Measurements from ENCODE around the gene SEC16A. TPM values are rescaled to one million over a fixed set of nuclear protein-coding genes. Genes with fewer than 3 reads are reported as not detected.

Gene SEC16A
- total RNA-seq, 1 experiment from 2014 or later, result 56.4 TPM

DNA sequence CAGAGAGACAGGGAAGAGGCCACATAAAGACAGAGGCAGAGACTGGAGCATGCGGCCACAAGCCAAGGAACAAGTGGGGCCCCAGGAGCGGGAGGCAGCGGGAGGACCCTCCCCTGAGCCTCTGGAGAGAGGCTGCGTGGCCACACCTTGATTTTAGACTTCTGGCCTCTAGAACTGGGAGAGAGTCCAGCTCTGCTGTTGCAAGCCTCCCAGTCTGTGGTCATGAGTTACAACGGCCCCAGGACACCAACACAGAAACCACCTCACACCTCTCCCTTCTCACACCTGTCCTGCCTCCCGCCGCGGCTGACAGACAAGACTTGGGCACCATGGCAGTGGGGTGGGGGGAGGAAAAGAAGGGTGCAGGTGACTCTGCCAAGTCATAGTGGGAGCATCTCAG is 45.4 kb downstream of the SEC16A start:
- Mint-ChIP-seq H3K4me1 (peaks cover 15 to 16% of the 10 kb centered on the region in 2 experiments), H3K27me3 (ENCODE audit: low read depth) (no peaks in the 10 kb centered on the region), H3K4me3 (peak overlapping the region; percentile 82 to 86), H3K36me3 (ENCODE audit: insufficient read depth in 1 of 3, low read depth in 3 of 3) (peaks cover 5 to 29% (median 11%) of the 10 kb centered on the region in 3 experiments), H3K9me3 (no peaks in the 10 kb centered on the region), H3K27ac (0 out of 7 replicates have a peak overlapping the region, but pooled peaks of 1 of the 3 experiments have one; percentile 33)
- Histone ChIP-seq H2BK120ac (ENCODE audit: low read depth, low read length, poor library complexity, severe bottlenecking) (no peak overlapping the region), H4K91ac (ENCODE audit: insufficient read length, low read depth, low read length) (no peak overlapping the region), H2AFZ (ENCODE audit: low read length) (no peak overlapping the region), H2AK5ac (ENCODE audit: insufficient read length, low read length) (no peak overlapping the region), H2BK5ac (ENCODE audit: insufficient read length, low read length) (no peak overlapping the region), H3K4me2 (ENCODE audit: insufficient read depth, insufficient read length, low read length) (no peak overlapping the region), H2BK12ac (ENCODE audit: insufficient read length, low read depth, low read length) (no peak overlapping the region), H3K14ac (ENCODE audit: insufficient read depth, low read length) (no peak overlapping the region; the same call in 1 of the 2 replicates), H4K8ac (replicated peaks; ENCODE audit: insufficient read length, low read depth, low read length) (no peak overlapping the region), H3K23ac (ENCODE audit: insufficient read length, low read depth, low read length) (no peak overlapping the region), H3K18ac (ENCODE audit: insufficient read length, low read depth, low read length) (no peak overlapping the region), H3K79me1 (ENCODE audit: insufficient read depth, low read depth, low read length, poor library complexity, severe bottlenecking) (peaks cover 2% of the 10 kb centered on the region), H4K5ac (ENCODE audit: insufficient read length, low read depth, low read length) (no peak overlapping the region), H3K27ac (ENCODE audit: insufficient read length, low read depth, low read length) (no peak overlapping the region), H3K27me3 (ENCODE audit: insufficient read depth, low read length) (no peaks in the 10 kb centered on the region), H3K4me1 (ENCODE audit: insufficient read depth, low read length) (no peaks in the 10 kb centered on the region), H3K23me2 (ENCODE audit: insufficient read length, low read depth, low read length, poor library complexity, severe bottlenecking) (peaks cover 14% of the 10 kb centered on the region), H3T11ph (ENCODE audit: low read length) (no peak overlapping the region), H2BK15ac (ENCODE audit: low read depth, low read length) (no peak overlapping the region), H3K9me3 (ENCODE audit: control insufficient read depth, low read depth, low read length) (no peaks in the 10 kb centered on the region), H4K20me1 (ENCODE audit: control insufficient read depth, insufficient read depth, insufficient read length) (no peaks in the 10 kb centered on the region), H2BK20ac (ENCODE audit: low read depth, low read length, poor library complexity, severe bottlenecking) (no peak overlapping the region), H3K4ac (ENCODE audit: low read depth, low read length) (no peak overlapping the region), H3K79me2 (ENCODE audit: insufficient read depth, low read length) (peaks cover 5% of the 10 kb centered on the region; the same call in 1 of the 2 replicates), H3K56ac (ENCODE audit: insufficient read length, low read depth, low read length) (no peak overlapping the region), H3K9ac (ENCODE audit: extremely low read depth, insufficient read length, low read length) (no peak overlapping the region)
- WGBS (ENCODE audit: extremely low coverage, insufficient read length, low lambda C conversion rate), result no CpG with 5 or more reads among the region's 8 CpGs
- TF ChIP-seq, protein P1, sequence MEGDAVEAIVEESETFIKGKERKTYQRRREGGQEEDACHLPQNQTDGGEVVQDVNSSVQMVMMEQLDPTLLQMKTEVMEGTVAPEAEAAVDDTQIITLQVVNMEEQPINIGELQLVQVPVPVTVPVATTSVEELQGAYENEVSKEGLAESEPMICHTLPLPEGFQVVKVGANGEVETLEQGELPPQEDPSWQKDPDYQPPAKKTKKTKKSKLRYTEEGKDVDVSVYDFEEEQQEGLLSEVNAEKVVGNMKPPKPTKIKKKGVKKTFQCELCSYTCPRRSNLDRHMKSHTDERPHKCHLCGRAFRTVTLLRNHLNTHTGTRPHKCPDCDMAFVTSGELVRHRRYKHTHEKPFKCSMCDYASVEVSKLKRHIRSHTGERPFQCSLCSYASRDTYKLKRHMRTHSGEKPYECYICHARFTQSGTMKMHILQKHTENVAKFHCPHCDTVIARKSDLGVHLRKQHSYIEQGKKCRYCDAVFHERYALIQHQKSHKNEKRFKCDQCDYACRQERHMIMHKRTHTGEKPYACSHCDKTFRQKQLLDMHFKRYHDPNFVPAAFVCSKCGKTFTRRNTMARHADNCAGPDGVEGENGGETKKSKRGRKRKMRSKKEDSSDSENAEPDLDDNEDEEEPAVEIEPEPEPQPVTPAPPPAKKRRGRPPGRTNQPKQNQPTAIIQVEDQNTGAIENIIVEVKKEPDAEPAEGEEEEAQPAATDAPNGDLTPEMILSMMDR (conservative IDR thresholded peaks at IDR 0.05), result no peak
- no peak for DNase-seq
